Activated T-cell treated with anti-CD3 and anti-CD28 coated beads, Interleukin-2, amount 50 U/mL, for 4 hours (primary cell): ENCODE results near the gene SERPINA4. TPM values are rescaled to one million over a fixed set of nuclear protein-coding genes. Genes with fewer than 3 reads are reported as not detected.

Experiments
- ATAC-seq, 2 donors: fragments of 200-7000 bp; cut with Tn5 transposase; one replicate each; pipeline ENCODE4 v1.10.0; 2021
- DNase-seq: peaks from one replicate; pipeline ENCODE4 v3.0.0-alpha.2; 2020
- H3K27me3 Mint-ChIP-seq: one replicate; pipeline ENCODE4 v1.8.0; 2021; ENCODE audit warnings: low read depth, mixed read lengths
- H3K36me3 Mint-ChIP-seq: one replicate; pipeline ENCODE4 v1.8.0; 2022; ENCODE audit warnings: mixed read lengths; ENCODE audit not compliant: insufficient read depth
- H3K4me1 Mint-ChIP-seq: one replicate; pipeline ENCODE4 v1.8.0; 2021; ENCODE audit warnings: low read depth, mixed read lengths
- H3K4me3 Mint-ChIP-seq: one replicate; pipeline ENCODE4 v1.8.0; 2021; ENCODE audit warnings: mild to moderate bottlenecking, moderate library complexity, mixed read lengths
- H3K9me3 Mint-ChIP-seq: one replicate; pipeline ENCODE4 v1.8.0; 2021; ENCODE audit warnings: mixed read lengths
- total RNA-seq, 3 donors: library from RNA; stranded (reverse); gene quantifications; one replicate each; pipeline ENCODE4 v1.2.1, GENCODE V29; 2021

The SERPINA4 gene
- total RNA-seq, 3 donors from 2014 or later: not detected

GRCh38 chr14:94582851-94583250 is 21.6 kb downstream of the SERPINA4 start:
- H3K27me3 Mint-ChIP-seq: peaks cover 7% of the 10 kb centered on the region
- H3K4me1 Mint-ChIP-seq: no peaks in the 10 kb centered on the region
- no peak overlapping the region for H3K4me3 Mint-ChIP-seq
- H3K36me3 Mint-ChIP-seq: no peaks in the 10 kb centered on the region
- H3K9me3 Mint-ChIP-seq: no peaks in the 10 kb centered on the region
- ATAC-seq (no peak), DNase-seq (no peak)

- H3K27me3 Mint-ChIP-seq: peaks cover 7% of the 10 kb centered on the region
- DNase-seq (no peak), ATAC-seq (no peak)
- H3K4me1 Mint-ChIP-seq: no peaks in the 10 kb centered on the region
- H3K9me3 Mint-ChIP-seq: no peaks in the 10 kb centered on the region
- H3K36me3 Mint-ChIP-seq: no peaks in the 10 kb centered on the region
- no peak overlapping the region for H3K4me3 Mint-ChIP-seq
Observed at GRCh38 chr14:94583557-94583956, 22.3 kb downstream of the SERPINA4 start.

GRCh38 chr14:94584591-94585280 is 23.5 kb downstream of the SERPINA4 start:
- DNase-seq: no peak
- H3K9me3 Mint-ChIP-seq: no peaks in the 10 kb centered on the region
- no peak for ATAC-seq
- H3K27me3 Mint-ChIP-seq: peaks cover 7% of the 10 kb centered on the region
- H3K36me3 Mint-ChIP-seq: no peaks in the 10 kb centered on the region
- no peak overlapping the region for H3K4me3 Mint-ChIP-seq
- no peaks in the 10 kb centered on the region for H3K4me1 Mint-ChIP-seq

DNA sequence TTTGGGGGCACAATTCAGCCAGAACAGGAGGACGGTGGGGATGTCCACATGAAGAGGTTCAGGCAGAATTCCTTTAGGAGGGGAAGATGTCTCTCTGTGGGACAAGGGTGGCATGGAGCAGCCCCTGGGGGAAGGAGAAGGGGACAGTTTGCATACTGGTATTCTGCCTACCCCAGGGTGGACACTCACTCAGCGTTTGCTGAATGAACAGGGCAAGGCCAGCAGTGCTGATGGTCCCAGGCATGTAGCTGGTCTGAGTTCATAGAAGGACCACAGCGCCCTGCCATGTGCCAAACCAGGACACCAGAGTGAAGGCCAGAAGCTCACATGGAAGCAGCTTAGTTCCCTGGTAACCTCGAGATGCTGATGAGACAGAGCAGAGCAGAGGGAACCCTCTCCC is 25.4 kb downstream of the SERPINA4 start:
- ATAC-seq (no peak), DNase-seq (no peak)
- H3K9me3 Mint-ChIP-seq: no peaks in the 10 kb centered on the region
- no peaks in the 10 kb centered on the region for H3K36me3 Mint-ChIP-seq
- H3K27me3 Mint-ChIP-seq: peaks cover 2% of the 10 kb centered on the region
- no peak overlapping the region for H3K4me3 Mint-ChIP-seq
- H3K4me1 Mint-ChIP-seq: no peaks in the 10 kb centered on the region

DNA sequence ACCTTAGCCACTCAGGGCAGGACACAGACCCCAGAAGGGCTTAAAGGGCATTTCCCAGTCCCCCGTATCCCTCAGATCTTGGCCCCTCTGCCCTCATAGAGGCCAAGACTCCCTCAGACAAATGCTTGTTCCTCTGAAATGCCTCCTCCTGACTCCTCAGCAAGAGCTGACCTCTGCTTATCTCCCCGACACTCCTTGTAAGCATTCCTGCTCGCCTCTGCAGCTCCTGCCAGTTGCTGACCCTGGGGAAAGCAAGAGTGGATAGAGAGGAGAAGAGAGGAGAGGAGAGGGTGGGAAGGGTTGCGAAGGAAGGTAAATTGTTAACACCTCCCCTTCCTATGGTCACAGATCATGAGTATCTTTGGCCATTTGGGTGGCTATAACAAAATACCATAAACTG is 27.1 kb downstream of the SERPINA4 start:
- Mint-ChIP-seq H3K9me3 (no peaks in the 10 kb centered on the region), H3K4me3 (no peak overlapping the region), H3K27me3 (no peaks in the 10 kb centered on the region), H3K4me1 (no peaks in the 10 kb centered on the region), H3K36me3 (no peaks in the 10 kb centered on the region)
- ATAC-seq: no peak
- no peak for DNase-seq

GRCh38 chr14:94591073-94591472 is 29.8 kb downstream of the SERPINA4 start:
- Mint-ChIP-seq H3K36me3 (no peaks in the 10 kb centered on the region), H3K9me3 (no peaks in the 10 kb centered on the region), H3K4me3 (no peak overlapping the region), H3K27me3 (peaks cover 3% of the 10 kb centered on the region), H3K4me1 (no peaks in the 10 kb centered on the region)
- DNase-seq (no peak), ATAC-seq (no peak)

GRCh38 chr14:94591871-94592270 is 30.6 kb downstream of the SERPINA4 start:
- H3K4me3 Mint-ChIP-seq: no peak overlapping the region
- no peak for DNase-seq

GRCh38 chr14:94592457-94592856 is 31.2 kb downstream of the SERPINA4 start:
- H3K4me3 Mint-ChIP-seq: no peak overlapping the region
- peaks cover 3% of the 10 kb centered on the region for H3K27me3 Mint-ChIP-seq
- no peaks in the 10 kb centered on the region for H3K36me3 Mint-ChIP-seq
- ATAC-seq (no peak), DNase-seq (no peak)
- H3K9me3 Mint-ChIP-seq: no peaks in the 10 kb centered on the region
- no peaks in the 10 kb centered on the region for H3K4me1 Mint-ChIP-seq

More at GRCh38 chr14:94591871-94592270, 30.6 kb downstream of the SERPINA4 start:
- Mint-ChIP-seq H3K4me1 (no peaks in the 10 kb centered on the region), H3K36me3 (no peaks in the 10 kb centered on the region), H3K9me3 (no peaks in the 10 kb centered on the region), H3K27me3 (peaks cover 3% of the 10 kb centered on the region)
- ATAC-seq: no peak

- no peaks in the 10 kb centered on the region for H3K9me3 Mint-ChIP-seq
- no peak for DNase-seq
- H3K27me3 Mint-ChIP-seq: peaks cover 3% of the 10 kb centered on the region
- no peaks in the 10 kb centered on the region for H3K36me3 Mint-ChIP-seq
- no peak overlapping the region for H3K4me3 Mint-ChIP-seq
- no peaks in the 10 kb centered on the region for H3K4me1 Mint-ChIP-seq
- ATAC-seq: no peak
Observed at GRCh38 chr14:94593376-94593748, 32.1 kb downstream of the SERPINA4 start.

DNA sequence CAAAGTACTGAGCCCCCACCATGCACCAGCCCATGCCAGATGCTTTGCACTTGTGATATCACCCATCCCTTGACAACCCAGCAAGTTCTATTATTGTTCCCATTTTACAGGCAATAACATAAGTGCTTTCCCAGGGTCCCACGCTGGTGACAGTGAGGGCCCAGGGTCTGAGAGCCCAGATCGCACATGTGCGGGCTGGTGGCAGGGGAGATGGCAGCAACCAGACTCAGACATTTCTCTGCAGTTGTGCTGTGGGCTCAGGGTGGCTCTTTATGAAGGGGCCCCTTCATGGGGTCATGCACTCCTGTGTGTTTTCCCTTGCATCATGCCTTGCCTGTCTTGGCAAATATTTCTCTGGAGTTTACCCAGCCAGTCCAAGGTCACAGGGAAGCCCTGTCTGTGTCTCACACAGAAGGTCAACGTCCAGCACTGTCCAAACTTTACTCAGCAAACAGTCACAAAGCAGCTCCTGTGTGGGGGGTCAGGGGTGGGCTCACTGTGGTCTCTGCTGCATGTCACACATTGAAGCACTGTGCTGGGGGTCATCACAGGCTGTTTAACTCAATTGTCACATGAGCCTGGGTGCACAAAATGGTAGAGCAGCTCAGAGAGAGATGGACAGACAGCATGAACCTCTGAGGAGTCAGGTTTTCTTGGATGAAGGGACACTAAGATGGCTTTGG is 32.6 kb downstream of the SERPINA4 start:
- ATAC-seq: no peak
- Mint-ChIP-seq H3K4me1 (no peaks in the 10 kb centered on the region), H3K27me3 (peaks cover 3% of the 10 kb centered on the region), H3K36me3 (no peaks in the 10 kb centered on the region), H3K4me3 (no peak overlapping the region), H3K9me3 (no peaks in the 10 kb centered on the region)
- DNase-seq: no peak

- Mint-ChIP-seq H3K4me1 (no peaks in the 10 kb centered on the region), H3K36me3 (no peaks in the 10 kb centered on the region), H3K4me3 (no peak overlapping the region), H3K27me3 (peaks cover 3% of the 10 kb centered on the region), H3K9me3 (no peaks in the 10 kb centered on the region)
- DNase-seq (no peak), ATAC-seq (no peak)
Observed at GRCh38 chr14:94594441-94594840, 33.2 kb downstream of the SERPINA4 start.

GRCh38 chr14:94595912-94596311 is 34.7 kb downstream of the SERPINA4 start:
- DNase-seq: no peak
- ATAC-seq: no peak

DNA sequence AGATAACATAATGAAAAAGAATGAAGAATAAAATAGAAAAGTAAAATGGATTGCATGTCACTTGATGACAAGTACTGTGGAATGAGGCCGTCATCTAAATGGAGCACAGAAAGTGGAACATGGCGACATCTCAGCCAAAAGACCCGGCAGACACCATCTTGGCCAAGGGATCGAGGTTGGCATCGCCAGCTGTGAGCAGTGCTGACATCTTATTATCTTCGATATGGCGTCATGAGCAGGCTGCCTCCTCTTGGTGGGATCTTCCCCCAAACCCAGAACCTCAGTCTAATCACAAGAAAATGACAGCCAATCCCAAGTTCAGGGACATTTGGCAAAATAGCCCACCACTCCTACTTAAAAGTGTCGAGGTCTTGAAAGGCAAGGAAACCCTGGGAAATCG is 35.1 kb downstream of the SERPINA4 start:
- H3K4me1 Mint-ChIP-seq: no peaks in the 10 kb centered on the region
- no peak for ATAC-seq

More at GRCh38 chr14:94595912-94596311, 34.7 kb downstream of the SERPINA4 start:
- H3K36me3 Mint-ChIP-seq: no peaks in the 10 kb centered on the region
- H3K4me1 Mint-ChIP-seq: no peaks in the 10 kb centered on the region
- peaks cover 3% of the 10 kb centered on the region for H3K27me3 Mint-ChIP-seq
- H3K9me3 Mint-ChIP-seq: no peaks in the 10 kb centered on the region
- no peak overlapping the region for H3K4me3 Mint-ChIP-seq

DNA sequence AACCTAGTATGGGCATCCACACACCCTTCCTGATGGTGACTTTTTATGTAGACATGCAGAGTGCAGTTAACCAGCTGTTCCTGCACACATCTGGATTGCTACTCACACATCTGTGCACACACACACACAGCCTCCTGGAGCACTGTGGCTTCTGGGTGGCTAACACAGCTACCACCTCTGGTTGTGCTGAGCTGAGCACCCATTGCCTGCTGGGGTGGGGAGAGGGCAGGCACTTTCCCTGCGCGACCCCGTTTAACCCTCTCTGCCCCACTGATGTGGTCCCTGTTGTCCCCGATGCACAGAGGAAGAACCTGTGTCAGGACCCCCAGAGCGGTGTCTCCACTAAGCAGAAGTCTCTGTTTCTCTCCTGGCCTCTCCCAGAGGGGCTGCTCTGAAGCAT is 36.5 kb downstream of the SERPINA4 start:
- Mint-ChIP-seq H3K36me3 (no peaks in the 10 kb centered on the region), H3K27me3 (peaks cover 3% of the 10 kb centered on the region), H3K4me3 (no peak overlapping the region), H3K4me1 (no peaks in the 10 kb centered on the region), H3K9me3 (no peaks in the 10 kb centered on the region)
- ATAC-seq (no peak), DNase-seq (no peak)

More for the DNA sequence above, 35.1 kb downstream of the SERPINA4 start:
- H3K36me3 Mint-ChIP-seq: no peaks in the 10 kb centered on the region
- H3K9me3 Mint-ChIP-seq: no peaks in the 10 kb centered on the region
- no peak for DNase-seq
- H3K4me3 Mint-ChIP-seq: no peak overlapping the region
- H3K27me3 Mint-ChIP-seq: peaks cover 3% of the 10 kb centered on the region

GRCh38 chr14:94598506-94598815 is 37.2 kb downstream of the SERPINA4 start:
- no peaks in the 10 kb centered on the region for H3K4me1 Mint-ChIP-seq
- no peaks in the 10 kb centered on the region for H3K9me3 Mint-ChIP-seq
- no peaks in the 10 kb centered on the region for H3K36me3 Mint-ChIP-seq
- no peak overlapping the region for H3K4me3 Mint-ChIP-seq
- no peak for DNase-seq
- peaks cover 3% of the 10 kb centered on the region for H3K27me3 Mint-ChIP-seq
- no peak for ATAC-seq
